ENCODE results near the gene C1orf116. TPM values are rescaled to one million over a fixed set of nuclear protein-coding genes. Genes with fewer than 3 reads are reported as not detected.
A peak's percentile ranks its signal among the peaks of the same experiment; 100 is the strongest.
"Not testable (repeated sequence)": the region's sequence is repeated elsewhere in the genome, so short reads cannot be mapped to it uniquely, and the experiment has no call there.

Gene C1orf116
- total RNA-seq, 1 experiment from 2014 or later, result 0.12 TPM

DNA sequence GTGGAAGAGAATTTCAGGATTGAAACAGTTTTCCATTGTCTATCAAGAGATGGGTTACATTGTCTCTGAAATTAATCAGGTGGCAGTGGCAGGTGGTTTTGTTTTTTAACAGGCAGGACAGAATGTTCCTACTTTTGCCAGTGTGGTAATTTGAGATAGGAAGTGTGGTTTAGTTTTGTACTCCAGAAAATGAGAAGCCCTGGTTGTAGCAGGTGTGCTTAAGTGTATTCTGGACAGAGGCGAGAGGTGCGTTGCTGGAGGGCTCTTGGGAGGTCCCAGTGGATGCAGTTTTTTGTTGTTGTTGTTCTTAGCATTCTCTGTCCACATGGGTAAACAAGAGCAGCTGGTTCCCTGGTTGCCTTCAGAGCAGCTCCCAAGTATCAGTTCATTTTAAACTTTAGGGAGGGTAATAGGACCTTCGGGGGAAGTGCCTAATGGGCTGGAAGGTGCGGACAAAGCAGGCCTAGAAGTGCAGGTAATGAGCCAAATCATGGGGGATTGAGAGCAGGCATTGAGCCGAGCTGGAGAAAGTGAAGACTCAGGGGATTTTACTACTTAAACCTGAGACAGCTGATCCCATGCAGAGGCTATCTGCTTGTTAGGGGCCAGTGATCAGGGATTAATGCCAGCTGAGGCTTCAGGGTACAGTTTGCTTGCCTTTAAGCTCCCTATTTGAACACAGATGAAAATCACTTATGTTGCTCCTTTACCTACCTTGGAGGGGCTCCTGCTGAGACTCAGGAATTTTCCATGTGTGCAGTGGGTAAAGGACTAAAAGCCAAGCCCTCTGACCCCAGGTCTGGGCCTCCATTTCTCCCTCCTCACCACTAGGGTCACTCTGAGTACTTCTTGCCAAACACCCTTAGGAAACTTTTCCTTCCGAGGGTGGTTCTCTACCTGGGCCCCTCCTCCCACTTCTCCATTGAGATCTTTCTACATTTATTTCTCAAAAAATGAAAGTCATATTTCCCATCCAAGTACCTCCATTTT, 26.6 kb upstream of the C1orf116 start:
- no peak for DNase-seq (ENCODE audit: low read depth)

DNA sequence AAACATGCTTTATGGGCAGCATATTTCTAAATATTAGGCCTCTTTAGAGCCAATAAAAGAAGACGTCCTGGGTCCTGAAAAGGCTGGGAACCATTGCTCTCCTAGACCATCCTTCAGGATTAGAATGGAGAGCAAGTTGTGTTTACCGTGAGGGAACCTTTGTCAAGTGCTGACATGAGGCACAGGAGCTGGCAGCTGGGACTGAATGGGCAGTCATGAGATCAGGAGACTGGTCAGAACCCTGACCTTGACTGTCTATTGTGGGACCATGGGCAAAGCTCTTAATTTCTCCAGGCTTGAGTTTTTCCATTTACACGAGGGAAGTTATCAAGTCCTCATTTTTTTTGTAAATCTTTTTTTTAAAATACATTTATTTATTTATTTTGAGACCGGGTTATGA, 25.7 kb upstream of the C1orf116 start:
- no peak for DNase-seq (ENCODE audit: low read depth)

DNA sequence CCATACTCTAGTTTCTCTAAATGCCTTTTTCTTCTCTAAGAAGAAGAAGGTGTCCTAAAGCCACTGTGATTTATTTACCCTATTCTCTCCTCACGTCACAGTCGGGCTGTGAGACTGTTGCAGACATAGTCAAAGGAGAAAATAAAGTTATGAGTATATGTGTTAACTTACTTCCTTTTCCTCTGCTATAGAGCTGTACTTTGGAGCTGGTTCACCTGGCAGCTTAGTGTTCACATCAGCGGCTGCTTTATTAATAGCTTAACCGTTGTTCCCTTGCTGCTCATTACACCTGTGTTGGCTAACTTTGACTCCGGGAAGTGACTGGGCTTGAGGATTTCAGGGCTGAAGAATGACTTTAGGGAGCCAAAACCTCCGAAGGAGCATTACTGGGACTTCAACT, 24.1 kb upstream of the C1orf116 start:
- no peak for DNase-seq (ENCODE audit: low read depth)

DNA sequence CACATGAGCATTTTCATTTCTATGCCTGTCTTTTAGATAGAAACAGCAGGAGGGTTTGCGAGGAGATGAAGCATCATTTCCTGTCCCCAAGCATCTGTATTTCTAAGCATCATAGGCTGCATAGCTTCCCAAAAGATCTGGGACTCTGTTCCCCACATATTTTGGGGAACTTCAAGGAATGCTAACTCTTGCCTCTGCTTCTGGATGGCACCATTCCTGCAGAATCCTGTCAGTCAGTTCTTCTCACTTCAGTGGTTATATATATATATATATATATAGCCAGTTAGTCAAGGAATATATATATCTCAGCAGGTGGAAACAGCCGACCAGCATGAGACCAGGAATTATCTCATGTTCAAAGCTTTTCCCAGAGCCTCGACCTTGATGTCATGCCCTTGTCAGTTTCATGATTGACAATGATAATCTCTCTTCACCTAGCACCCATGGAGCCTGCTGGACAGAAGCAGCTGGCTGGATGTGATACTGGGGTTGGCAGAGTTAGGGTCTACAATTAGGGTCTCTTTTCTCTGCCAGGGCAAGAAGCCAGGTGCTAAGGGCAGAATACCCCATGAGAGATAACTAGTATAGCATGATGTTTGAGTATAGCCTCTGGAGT, 22.9 kb upstream of the C1orf116 start:
- no peak for DNase-seq (ENCODE audit: low read depth)

DNA sequence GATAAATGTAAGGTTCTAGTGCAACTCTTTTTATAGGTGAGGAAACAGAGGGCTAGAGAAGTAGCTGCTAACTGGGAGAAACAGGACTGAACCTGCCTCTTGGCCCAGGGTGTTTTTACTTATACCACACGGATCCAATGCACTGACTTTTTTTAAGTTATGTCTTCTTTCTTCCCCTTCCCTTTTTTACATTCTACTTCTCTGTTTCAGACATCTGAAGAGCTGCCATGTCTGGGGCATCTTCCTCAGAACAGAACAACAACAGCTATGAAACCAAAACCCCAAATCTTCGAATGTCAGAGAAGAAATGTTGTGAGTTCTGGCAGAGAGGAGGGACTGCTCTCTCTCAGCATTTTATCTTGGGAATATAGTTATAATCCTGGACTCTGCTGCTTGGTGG, 21.9 kb upstream of the C1orf116 start:
- no peak for DNase-seq (ENCODE audit: low read depth)

DNA sequence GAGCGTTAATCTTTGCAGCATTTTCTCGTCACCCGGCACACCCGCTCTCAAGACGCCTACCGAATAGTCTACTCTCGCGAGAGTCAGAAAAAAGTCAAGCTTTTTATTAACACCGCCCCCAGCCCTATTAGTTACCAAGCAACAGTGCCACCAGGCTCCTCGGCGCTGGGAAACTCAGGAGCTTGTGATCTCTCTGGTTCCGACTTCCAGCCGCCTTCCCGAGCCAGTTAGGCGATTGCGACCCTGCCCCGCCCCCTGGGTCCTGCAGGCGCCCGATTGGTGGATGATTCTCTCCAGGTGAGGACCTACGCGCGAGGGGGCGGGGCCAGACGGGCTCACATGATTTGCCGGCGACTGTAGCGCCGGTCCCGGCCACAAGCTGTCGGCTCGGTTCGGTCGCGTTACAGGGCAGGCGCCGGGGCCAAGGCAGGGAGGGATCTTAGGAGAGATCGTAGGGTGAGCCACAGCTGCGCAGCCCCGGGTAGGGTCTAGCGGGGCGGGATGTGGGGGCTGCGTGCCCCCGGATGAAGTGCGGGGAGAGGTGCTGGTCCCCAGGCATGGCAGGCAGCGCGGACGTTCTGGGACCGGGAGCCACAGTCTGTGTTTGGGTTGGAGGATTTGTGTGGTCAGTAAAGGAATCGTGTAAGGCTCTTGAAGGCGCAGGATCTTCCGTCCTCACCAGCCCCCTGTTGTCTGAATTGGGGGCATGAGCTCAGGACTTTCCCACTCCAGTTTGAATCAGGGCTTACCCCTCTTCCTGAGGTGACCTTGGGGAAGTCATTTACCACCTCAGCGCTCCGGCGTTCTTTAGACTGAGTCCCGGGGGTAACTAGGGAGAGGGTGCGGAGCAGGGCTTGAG, 20.6 kb upstream of the C1orf116 start, which contains the start of gene PFKFB2:
Gene PFKFB2, plus strand, starts transcription at position 365 of the 859 bp plus-strand sequence. CDS start 1,443 bp downstream, outside the sequence.
- peak; percentile 93 for DNase-seq (ENCODE audit: low read depth)

DNA sequence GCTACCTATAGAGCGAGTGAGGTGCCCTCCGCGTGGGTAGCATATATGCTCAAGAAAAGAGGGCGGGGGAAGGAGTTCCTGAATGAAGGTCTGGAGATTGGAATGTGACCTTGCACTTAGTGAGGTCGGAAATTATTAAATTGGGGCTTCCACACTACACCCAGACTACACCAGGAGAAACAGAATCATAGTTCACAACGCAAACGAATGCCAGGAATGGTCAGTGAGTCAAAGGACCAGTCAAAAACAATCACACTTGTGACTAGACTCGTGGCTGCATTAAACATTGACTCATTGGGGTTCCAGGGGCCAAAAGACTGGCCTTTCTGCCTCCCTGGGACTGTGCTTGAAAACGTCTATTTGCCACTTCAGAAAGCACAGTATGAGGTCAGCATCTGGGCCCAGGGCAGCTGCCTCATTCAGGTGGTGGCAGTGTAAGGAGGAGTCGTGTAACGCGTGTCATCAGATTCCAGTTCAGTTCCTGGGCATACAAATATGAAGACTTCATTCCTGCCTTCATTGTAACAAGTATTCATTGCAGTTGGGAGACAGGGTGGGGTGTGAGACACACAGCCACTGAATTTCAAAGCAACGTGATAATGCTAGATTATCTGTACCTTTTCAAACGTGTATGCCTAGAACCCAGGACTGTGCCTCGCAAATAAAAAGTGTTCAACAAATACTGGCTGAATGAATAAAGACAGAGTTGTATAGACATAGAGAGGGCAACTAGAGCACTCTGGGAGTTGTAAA, 18.8 kb upstream of the C1orf116 start, which contains the start of gene YOD1:
Gene YOD1, minus strand, starts transcription at position 18 of the 753 bp plus-strand sequence. CDS start 178 bp downstream, outside the sequence.
- DNase-seq (ENCODE audit: low read depth), result peak; percentile 65

DNA sequence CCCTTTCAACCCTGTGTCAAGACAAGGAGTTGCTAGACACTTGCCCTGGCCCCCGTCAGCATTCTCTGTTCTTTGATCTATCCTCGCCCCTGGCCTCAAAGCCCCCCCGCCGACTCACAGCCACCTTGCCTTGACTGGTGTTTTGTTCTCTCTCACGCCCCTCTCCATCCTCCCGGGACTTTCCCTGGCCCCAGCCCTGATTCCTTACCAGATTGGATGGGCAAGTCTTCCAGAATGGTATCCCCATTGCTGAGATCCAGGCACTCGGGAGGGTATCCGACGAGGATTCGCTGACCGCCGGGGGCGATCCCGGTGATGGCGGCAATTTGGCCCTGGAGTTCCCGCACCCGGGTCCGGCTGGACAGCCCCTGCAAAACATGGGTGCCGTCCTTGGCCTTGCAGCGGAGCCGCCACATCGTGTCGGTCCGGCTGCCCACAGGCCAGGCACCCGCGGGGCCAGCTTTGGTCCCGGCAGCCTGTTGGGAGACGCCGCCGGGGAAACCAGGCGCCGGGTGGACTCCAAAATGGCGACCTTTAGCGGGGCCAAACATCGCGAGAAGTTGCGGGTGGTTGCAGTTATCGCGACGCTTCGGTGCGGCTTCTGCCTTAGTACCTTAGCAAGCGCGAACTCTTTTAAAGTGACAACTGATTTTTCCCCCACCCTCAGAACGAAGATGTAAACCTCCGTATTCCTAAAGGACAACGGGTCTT, 18.1 kb upstream of the C1orf116 start:
- peak; percentile 90 for DNase-seq (ENCODE audit: low read depth)

DNA sequence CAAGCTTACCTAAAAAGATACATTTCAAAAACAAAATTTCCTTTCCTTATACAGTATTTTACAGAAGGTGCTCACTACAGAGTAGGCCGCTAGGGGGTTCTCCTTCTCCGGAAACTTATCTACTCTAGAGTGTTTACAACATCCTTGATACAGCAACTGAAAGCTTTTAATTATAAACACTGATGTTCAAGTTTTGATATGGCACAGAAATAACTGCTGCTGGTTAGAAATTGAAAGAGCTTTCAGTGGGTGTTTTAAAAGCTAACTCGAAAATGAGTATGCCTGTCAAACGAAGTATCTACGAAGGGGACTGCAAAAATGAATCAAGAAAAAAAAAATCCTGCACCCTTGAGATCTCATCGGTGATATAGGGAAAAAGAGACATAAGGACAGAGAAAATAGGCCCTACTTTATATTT, 17.4 kb upstream of the C1orf116 start:
- DNase-seq (ENCODE audit: low read depth), result peak; percentile 50

DNA sequence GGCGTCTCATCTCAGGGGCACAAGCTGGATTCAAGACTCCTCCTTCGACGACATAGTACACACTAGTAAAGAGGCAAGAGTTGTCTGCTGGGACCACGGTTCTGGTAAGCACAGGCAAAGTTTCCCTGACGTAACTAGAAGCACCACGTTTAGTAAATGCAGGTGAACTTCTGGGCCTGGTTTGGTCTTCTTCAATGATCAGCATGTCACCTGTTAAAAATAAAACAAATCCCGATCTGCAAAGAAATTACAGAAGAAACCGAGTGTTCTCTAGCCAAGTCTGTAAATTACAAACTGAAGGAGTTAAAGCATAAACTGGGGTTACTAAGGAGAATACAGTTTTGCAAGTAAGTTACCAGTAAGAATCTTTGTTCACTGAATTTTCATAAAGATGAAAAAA, 17.0 kb upstream of the C1orf116 start:
- no peak for DNase-seq (ENCODE audit: low read depth)

DNA sequence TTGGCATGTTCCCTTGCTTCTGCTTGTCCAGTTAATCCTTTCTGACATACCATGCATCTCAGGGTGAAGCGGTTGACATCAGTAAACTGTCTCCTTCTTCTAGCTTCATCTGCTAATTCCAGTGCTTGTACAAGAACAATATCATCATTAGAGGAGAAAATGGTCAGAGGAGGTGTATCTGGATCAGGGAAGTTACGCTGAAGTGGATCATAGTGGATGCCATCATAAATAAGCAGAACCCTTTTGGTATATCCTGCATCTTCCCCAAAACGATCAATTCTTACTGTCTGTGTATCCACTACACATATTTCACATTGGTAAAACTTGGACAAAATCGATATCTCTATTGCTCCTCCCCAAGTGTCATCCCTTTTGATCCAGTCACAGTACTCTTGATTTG, 16.5 kb upstream of the C1orf116 start:
- no peak for DNase-seq (ENCODE audit: low read depth)

DNA sequence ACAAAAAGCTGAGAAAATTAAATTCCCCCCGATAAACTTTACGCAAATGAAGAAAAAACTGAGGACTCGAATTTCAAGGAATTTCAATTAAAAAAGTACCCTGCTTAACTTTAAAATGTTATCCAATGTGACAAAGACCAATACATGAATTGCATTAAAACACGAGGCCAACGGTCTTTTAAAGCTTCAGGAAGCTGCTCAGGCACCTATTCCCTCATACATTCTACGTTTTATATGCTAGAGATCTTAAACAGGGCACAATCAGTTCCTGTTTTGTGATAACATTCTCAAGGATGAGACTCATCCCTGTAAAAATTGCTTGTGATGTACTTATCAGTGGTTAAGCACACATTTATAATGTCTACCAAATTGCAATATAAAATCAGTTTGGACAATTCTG, 15.5 kb upstream of the C1orf116 start:
- no peak for DNase-seq (ENCODE audit: low read depth)

DNA sequence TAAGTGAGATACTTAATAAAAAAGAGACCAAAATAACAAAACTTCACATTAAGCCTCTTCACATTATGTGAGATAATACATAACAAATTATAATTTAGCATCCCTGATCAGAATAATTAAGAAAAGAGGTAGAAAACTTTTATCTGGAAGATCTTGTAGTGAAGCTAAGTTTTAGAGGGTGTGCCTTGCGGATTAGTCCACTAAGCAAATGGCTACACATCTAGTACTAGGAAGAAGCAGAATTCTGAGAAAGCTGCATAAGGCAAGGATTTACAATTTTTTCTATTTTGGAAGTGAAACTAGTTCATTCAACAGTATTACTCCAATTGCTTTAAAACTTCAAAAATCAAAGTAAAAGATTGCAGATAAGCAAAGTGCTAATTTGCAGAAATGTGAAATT, 14.9 kb upstream of the C1orf116 start:
- DNase-seq (ENCODE audit: low read depth), result no peak

DNA sequence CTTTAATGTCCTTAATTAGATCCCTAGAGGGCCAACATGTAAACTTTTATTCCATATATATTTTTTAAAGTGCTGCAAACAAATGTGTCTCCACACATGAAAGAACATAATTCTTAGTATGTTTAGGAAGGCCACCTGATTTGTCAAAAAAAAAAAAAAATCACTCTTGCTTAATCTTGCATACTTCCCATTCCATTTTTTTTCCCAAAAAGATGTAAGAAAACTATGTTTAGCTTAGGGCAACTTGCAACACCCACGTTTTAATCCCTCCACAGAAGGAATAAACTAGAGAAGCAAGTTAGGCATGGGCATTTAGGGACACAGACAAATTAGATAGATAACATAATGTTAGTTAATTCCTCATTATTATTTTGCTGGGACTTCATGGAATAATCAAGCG, 12.9 kb upstream of the C1orf116 start:
- DNase-seq (ENCODE audit: low read depth), result no peak

DNA sequence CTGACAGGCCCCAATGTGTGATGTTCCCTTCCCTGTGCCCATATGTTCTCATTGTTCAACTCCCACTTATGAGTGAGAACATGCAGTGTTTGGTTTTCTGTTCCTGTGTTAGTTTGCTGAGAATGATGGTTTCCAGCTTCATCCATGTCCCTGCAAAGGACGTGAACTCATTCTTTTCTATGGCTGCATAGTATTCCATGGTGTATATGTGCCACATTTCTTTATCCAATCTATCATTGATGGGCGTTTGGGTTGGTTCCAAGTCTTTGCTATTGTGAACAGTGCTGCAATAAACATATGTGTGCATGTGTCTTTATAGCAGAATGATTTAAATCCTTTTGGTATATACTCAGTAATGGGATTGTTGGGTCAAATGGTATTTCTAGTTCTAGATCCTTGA, 8.8 kb upstream of the C1orf116 start:
- DNase-seq (ENCODE audit: low read depth), result not testable (repeated sequence)

DNA sequence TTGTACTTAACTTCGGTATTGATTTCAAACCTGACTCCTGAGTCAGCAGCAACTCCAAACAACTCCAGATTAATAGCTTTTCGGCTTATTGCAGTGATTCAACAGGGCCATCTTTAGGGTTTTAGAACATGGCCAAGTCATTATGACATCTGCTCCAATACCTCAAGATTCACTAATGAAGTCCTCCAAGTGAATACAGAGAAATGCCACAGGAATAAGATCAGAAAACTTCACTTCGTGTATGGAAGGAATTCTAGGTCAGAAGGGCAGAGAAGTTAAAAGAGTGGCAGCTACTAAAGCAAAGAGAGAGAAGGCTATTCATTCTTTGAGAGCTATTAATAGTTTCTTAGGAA, 7.6 kb upstream of the C1orf116 start:
- no peak for DNase-seq (ENCODE audit: low read depth)

DNA sequence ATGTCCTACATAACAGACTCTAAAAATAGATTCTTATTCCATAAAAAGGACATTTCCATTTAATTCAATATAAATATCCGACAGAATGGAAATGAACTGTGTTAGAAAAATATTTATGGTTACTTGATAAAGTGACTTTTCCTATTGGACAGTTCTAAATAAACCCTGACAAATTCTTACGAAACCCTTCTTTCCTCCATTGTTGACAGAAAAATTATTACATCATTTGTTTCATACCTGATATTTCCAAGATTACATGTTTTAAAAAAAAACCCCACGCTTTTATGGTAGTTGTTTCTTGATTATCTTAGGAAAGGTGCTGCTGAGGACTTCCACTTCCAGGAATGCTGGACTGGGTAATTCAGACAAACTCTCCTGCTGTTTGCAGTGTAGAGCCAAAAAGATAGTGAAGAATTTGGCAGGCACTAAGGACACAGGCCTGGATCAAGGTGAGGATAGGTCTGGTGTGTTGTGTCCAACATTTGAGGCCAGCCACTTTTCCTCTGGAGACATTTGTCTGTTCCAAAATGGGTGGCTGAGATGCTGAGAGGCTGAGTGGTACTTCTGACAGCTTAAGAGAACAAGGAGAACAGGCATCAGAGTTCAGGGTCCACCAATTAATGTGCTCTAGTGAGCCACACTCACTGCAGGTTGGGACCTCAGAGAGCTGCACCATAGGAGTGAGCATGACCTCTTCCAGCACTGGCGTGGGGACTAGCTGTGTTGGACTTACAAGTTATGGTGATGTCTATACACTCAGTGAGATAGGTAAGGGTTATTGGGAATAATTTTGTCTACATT, 7.0 kb upstream of the C1orf116 start:
- DNase-seq (ENCODE audit: low read depth), result no peak

DNA sequence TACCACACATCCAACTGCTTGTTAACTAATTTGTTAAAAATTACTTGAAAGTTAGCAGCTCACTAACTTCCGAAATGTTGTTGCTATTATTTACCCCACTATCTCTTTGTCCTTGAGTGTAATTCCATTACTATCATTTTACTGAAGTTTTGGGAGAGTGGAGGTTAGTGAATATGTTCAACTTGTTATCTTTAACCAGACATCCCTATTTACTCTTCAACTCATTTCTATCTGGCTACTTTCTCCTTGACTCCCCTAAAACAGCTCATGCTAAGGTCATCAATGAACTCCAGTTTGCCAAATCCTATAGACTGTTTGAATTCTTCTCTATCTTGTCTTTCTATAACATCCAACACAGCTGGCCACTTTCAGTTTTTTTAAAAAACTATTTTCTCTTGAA, 4.3 kb upstream of the C1orf116 start:
- no peak for DNase-seq (ENCODE audit: low read depth)

DNA sequence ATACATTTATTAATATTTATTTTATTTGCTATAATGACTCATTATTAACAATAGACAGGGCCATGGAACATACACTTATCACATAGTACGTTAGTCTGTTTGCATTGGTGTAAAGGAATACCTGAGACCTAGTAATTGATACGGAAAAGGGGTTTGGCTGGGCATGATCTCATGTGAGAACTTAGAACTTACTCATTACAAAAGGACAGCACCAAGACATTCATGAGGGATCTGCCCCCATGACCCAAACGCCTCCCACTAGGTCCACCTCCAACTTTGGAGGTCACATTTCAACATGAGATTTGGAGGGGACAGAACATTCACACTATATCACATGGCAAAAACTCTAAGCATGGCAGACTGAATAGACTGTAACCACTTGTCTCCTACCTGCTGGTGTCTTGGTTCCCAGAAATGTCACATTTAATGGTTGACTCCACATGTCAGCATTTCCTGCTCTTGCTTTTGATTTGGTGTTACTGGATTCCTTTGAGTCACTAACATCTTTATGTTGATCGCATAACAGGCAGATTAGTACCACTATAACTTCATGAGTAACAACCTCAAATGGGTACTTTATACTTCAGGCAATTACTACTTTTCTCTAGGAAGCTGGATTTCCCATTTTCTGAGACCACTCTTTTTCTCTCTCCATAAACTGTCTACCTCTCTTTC, 3.5 kb upstream of the C1orf116 start:
- no peak for DNase-seq (ENCODE audit: low read depth)
